ENCODE data around the gene MICAL3. TPM values are rescaled to one million over a fixed set of nuclear protein-coding genes. Genes with fewer than 3 reads are reported as not detected.

MICAL3 gene
- total RNA-seq, 1 donor from 2014 or later, result 47.5 TPM

DNA sequence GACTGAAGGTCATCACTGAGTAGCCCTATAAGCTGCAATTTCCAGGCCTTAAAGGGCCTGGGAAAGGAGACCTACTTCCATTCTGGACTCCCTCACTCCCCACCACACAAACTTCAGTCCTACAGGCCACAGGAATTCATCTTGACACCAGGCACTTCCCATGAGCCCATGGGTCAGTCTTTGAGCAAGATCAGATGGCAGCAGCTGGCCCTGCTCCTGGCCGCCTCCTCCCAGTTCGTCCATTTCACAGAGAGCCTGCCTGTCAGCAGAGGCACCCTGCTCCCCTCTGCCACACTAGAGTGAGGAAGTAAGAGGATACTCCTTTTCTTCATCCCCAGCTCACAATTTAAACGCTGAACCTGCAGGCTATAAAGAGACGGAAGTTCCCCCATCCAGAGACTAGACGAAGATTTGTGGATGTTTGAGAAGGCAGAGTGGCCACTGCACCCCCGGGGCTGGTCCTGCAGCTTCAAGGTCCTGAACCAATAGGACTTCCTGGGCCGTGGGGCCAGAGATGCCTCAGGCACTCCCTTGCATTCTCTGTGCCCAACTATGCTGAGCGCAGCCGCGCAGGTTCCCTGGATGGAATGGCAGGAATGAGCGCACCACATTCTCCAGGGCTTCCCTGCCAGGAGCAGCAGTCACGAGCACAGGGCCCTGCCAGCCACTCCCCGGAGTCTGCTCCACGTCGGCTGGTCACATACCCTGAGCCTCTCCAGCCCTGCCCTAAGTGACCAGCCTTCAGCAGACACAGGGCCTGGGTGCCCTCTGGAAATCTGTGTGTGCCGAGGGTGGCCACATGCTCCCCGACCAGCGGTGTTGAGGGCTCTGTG is 216.6 kb downstream of the MICAL3 start:
- no peak for DNase-seq (ENCODE audit: low read depth)
- no peak overlapping the region for H3K4me3 ChIP-seq (ENCODE audit: low read depth, low read length)
- no peak for TF ChIP-seq CTCF (conservative IDR thresholded peaks at IDR 0.05; ENCODE audit: low read depth, low read length)

- no peak for TF ChIP-seq CTCF (conservative IDR thresholded peaks at IDR 0.05; ENCODE audit: low read depth, low read length)
- no peak overlapping the region for H3K4me3 ChIP-seq (ENCODE audit: low read depth, low read length)
- no peak for DNase-seq (ENCODE audit: low read depth)
These were observed 217.3 kb downstream of the MICAL3 start for GRCh38 chr22:17807086-17807485.

- no peak for TF ChIP-seq CTCF (conservative IDR thresholded peaks at IDR 0.05; ENCODE audit: low read depth, low read length)
- no peak overlapping the region for H3K4me3 ChIP-seq (ENCODE audit: low read depth, low read length)
These were observed 217.9 kb downstream of the MICAL3 start for GRCh38 chr22:17806437-17806836.

GRCh38 chr22:17804331-17805080 is 219.9 kb downstream of the MICAL3 start:
- DNase-seq (ENCODE audit: low read depth), result no peak
- no peak overlapping the region for H3K4me3 ChIP-seq (ENCODE audit: low read depth, low read length)
- no peak for TF ChIP-seq CTCF (conservative IDR thresholded peaks at IDR 0.05; ENCODE audit: low read depth, low read length)

More at GRCh38 chr22:17806437-17806836, 217.9 kb downstream of the MICAL3 start:
- no peak for DNase-seq (ENCODE audit: low read depth)

GRCh38 chr22:17803609-17804270 is 220.6 kb downstream of the MICAL3 start:
- DNase-seq (ENCODE audit: low read depth), result no peak
- no peak for TF ChIP-seq CTCF (conservative IDR thresholded peaks at IDR 0.05; ENCODE audit: low read depth, low read length)
- H3K4me3 ChIP-seq (ENCODE audit: low read depth, low read length), result no peak overlapping the region

GRCh38 chr22:17802822-17803221 is 221.5 kb downstream of the MICAL3 start:
- no peak for DNase-seq (ENCODE audit: low read depth)
- TF ChIP-seq CTCF (conservative IDR thresholded peaks at IDR 0.05; ENCODE audit: low read depth, low read length), result no peak

More at GRCh38 chr22:17802822-17803221, 221.5 kb downstream of the MICAL3 start:
- no peak overlapping the region for H3K4me3 ChIP-seq (ENCODE audit: low read depth, low read length)
